GM12878 (cell line): ENCODE measurements around the gene KLHL26. TPM values are rescaled to one million over a fixed set of nuclear protein-coding genes. Genes with fewer than 3 reads are reported as not detected.

Source experiments
- ATAC-seq: fragments of 200-7000 bp; cut with Tn5 transposase; 3 replicates; pipeline ENCODE4 v1.9.1; 2020; ENCODE audit warnings: mild to moderate bottlenecking, moderate library complexity
- BruUV-seq: library from RNA; stranded (reverse); fragments of 400-500 nt; replicated peaks from 2 replicates; lab custom pipeline; 2021; lab: Mats Ljungman, UMichigan
- CTCF ChIA-PET: fragments of 300-600 bp; sonication (Branson Sonifier 250); formaldehyde crosslinking; extraction: SDS; loops from one replicate; lab custom pipeline; 2021; ENCODE audit warnings: inconsistent platforms; lab: Yijun Ruan, JAX
- POLR2A ChIA-PET: fragments of 350-600 bp; formaldehyde crosslinking; extraction: SDS; loops from one replicate; lab custom pipeline; 2021; ENCODE audit warnings: inconsistent platforms; lab: Charles Lee
- RAD21 ChIA-PET: fragments of 300-600 bp; sonication (Branson Sonifier 250); formaldehyde crosslinking; loops from one replicate; lab custom pipeline; 2023; ENCODE audit warnings: antibody characterized with exemption; ENCODE audit not compliant: unreplicated experiment; lab: Charles Lee
- SMC1A ChIA-PET: fragments of 300-600 bp; sonication (Branson Sonifier 250); formaldehyde crosslinking; loops from one replicate; lab custom pipeline; 2023; ENCODE audit not compliant: unreplicated experiment, uncharacterized antibody; lab: Charles Lee
- DNase-seq: peaks from one replicate; pipeline ENCODE4 v3.0.0-alpha.2; 2011; ENCODE audit warnings: low read depth, low spot score
- FAIRE-seq: peaks from 3 replicates; lab custom pipeline; 2011; peaks lifted over from hg19 to GRCh38; lab: Jason Lieb, UNC
- H2AFZ ChIP-seq: 2 replicates; pipeline ENCODE4 v1.6.0; 2011; ENCODE audit warnings: low read depth, low read length, control low read depth; ENCODE audit not compliant: control insufficient read depth
- H3K27ac ChIP-seq: 2 replicates; pipeline ENCODE4 v1.5.1; 2011; ENCODE audit warnings: control low read depth; ENCODE audit not compliant: control insufficient read depth, insufficient read depth
- H3K27me3 ChIP-seq, 2 experiments: replicated peaks in 1 of 2; 2 replicates each; pipeline versions ENCODE4 v1.6.0 to v1.6.1; 2011; ENCODE audit warnings: low read length in 1 of 2; ENCODE audit not compliant: control insufficient read depth in 2 of 2, insufficient read depth in 2 of 2
- H3K36me3 ChIP-seq, 2 experiments: 2 replicates each; pipeline ENCODE4 v1.5.1; 2011; ENCODE audit warnings: low read length in 1 of 2; ENCODE audit not compliant: control insufficient read depth in 2 of 2, insufficient read depth in 2 of 2
- H3K4me1 ChIP-seq: 2 replicates; pipeline ENCODE4 v1.6.1; 2011; ENCODE audit warnings: mild to moderate bottlenecking, low read length, moderate library complexity, mixed read lengths; ENCODE audit not compliant: control insufficient read depth, insufficient read depth
- H3K4me2 ChIP-seq: 2 replicates; pipeline ENCODE4 v1.6.0; 2011; ENCODE audit warnings: control low read depth; ENCODE audit not compliant: control insufficient read depth, insufficient read depth
- H3K4me3 ChIP-seq: fragments of 200-600 bp; sonication (generic); 2 replicates; pipeline ENCODE4 v1.5.1; 2016
- H3K79me2 ChIP-seq: 2 replicates; pipeline ENCODE4 v1.6.0; 2011; ENCODE audit warnings: low read length; ENCODE audit not compliant: control insufficient read depth, insufficient read depth
- H3K9ac ChIP-seq: 2 replicates; pipeline ENCODE4 v1.8.0; 2011; ENCODE audit warnings: low read length, control low read depth, mixed read lengths; ENCODE audit not compliant: control insufficient read depth, insufficient read depth
- H3K9me3 ChIP-seq: replicated peaks from 3 replicates; pipeline ENCODE4 v1.5.1; 2011; ENCODE audit warnings: mild to moderate bottlenecking, low read length; ENCODE audit not compliant: control insufficient read depth, insufficient read depth
- H4K20me1 ChIP-seq: 2 replicates; pipeline ENCODE4 v1.6.0; 2011; ENCODE audit not compliant: control insufficient read depth, insufficient read depth
- CHD1 ChIP-seq: IDR thresholded peaks from 2 replicates; pipeline ENCODE4 v1.6.1; 2012; ENCODE audit warnings: low read depth, low read length, improper control_type of control experiment
- FOS ChIP-seq: IDR thresholded peaks from 3 replicates; pipeline ENCODE4 v1.6.1; 2011; ENCODE audit warnings: borderline replicate concordance; ENCODE audit not compliant: insufficient read length; ENCODE audit errors: extremely low read depth
- HCFC1 ChIP-seq: fragments of 150-350 bp; IDR thresholded peaks from 2 replicates; pipeline ENCODE4 v1.6.1; 2014; ENCODE audit warnings: low read length
- HDGF ChIP-seq: fragments of 450-650 bp; IDR thresholded peaks from 2 replicates; pipeline ENCODE4 v1.6.1; 2016; ENCODE audit warnings: antibody characterized with exemption
- KLF5 ChIP-seq: fragments of 450-650 bp; IDR thresholded peaks from 2 replicates; pipeline ENCODE4 v1.6.1; 2014; ENCODE audit warnings: mild to moderate bottlenecking; ENCODE audit not compliant: partially characterized antibody
- NRF1 ChIP-seq: conservative IDR thresholded peaks from 2 replicates; pipeline ENCODE4 v1.6.1; 2011; ENCODE audit warnings: mild to moderate bottlenecking, low read depth, low read length, improper control_type of control experiment
- PAX5 ChIP-seq: IDR thresholded peaks from 2 replicates; pipeline ENCODE4 v1.6.1; 2011; ENCODE audit warnings: low read depth, low read length, borderline replicate concordance
- PAX8 ChIP-seq: fragments of 450-650 bp; IDR thresholded peaks from 2 replicates; pipeline ENCODE4 v1.6.1; 2017; ENCODE audit warnings: mild to moderate bottlenecking, moderate library complexity
- RAD21 ChIP-seq: IDR thresholded peaks from 2 replicates; pipeline ENCODE4 v1.6.1; 2011; ENCODE audit warnings: mild to moderate bottlenecking, low read depth, low read length, moderate library complexity; ENCODE audit not compliant: insufficient read depth
- SMAD5 ChIP-seq: IDR thresholded peaks from 2 replicates; pipeline ENCODE4 v1.6.1; 2016; ENCODE audit warnings: antibody characterized with exemption, low read depth
- SMARCA5 ChIP-seq: fragments of 450-650 bp; IDR thresholded peaks from 2 replicates; pipeline ENCODE4 v1.6.1; 2017; ENCODE audit warnings: mild to moderate bottlenecking
- SUZ12 ChIP-seq: fragments of 200-600 bp; sonication (generic); IDR thresholded peaks from one replicate; pipeline ENCODE4 v1.6.1; 2018; ENCODE audit warnings: antibody characterized with exemption, mild to moderate bottlenecking; ENCODE audit not compliant: unreplicated experiment
- YBX1 ChIP-seq: fragments of 450-650 bp; IDR thresholded peaks from 2 replicates; pipeline ENCODE4 v1.6.1; 2016; ENCODE audit warnings: antibody characterized with exemption
- ZNF384 ChIP-seq: IDR thresholded peaks from 2 replicates; pipeline ENCODE4 v1.6.1; 2012; ENCODE audit warnings: low read depth, mild to moderate bottlenecking, low read length, improper control_type of control experiment, borderline replicate concordance
- WGBS: methylation state at CpG from one replicate; pipeline ENCODE4 v1.1.6; 2016; ENCODE audit warnings: low lambda C conversion rate; ENCODE audit not compliant: insufficient replicate concordance, insufficient coverage; ENCODE audit errors: missing lambda C conversion rate; 5-methylcytosine and 5-hydroxymethylcytosine counted together
- in situ Hi-C: fragments of 300-500 bp; cut with MboI; formaldehyde crosslinking; loops from 9 replicates; pipeline ENCODE4 v1.14.3; 2018; ENCODE audit warnings: mixed read lengths
- intact Hi-C: fragments of 100-400 bp; cut with micrococcal nuclease; formaldehyde crosslinking; loops from one replicate; pipeline ENCODE4 v1.14.2; 2022; ENCODE audit not compliant: unreplicated experiment
- polyA plus RNA-seq, 11 experiments: library from polyadenylated mRNA; depleted of rRNA in 4 of 11; unstranded in 6 of 11; stranded (reverse) in 5 of 11; fragments of >200 nt; fragmentation: Nextera tagmentation in 4 of 11; fragmentation: Illumina TruSeq in 1 of 11; extraction: Ambion mirVana in 4 of 11; extraction: Trizol in 1 of 11; gene quantifications; 1 replicate in 1 of 11; 2 replicates in 10 of 11; pipeline versions ENCODE4 v1.2.1 to v1.2.3, GENCODE V29; 2011 to 2016; ENCODE audit warnings: inconsistent platforms in 2 of 11, missing spikeins in 2 of 11, low read depth in 1 of 11
- total RNA-seq, 4 experiments: library from RNA; depleted of rRNA in 3 of 4; stranded (reverse); fragments of >200 nt in 3 of 4; fragmentation: Illumina TruSeq in 1 of 4; extraction: Trizol in 1 of 4; gene quantifications; 2 replicates each; pipeline versions ENCODE4 v1.2.1 to v1.2.3, GENCODE V29; 2013 to 2021

KLHL26 gene
- total and polyA plus RNA-seq, 10 of the 15 experiments (the other 5 are each of a cell fraction or from before 2014, with no cell fraction given), result 0.18 to 14.6 (median 2.9) TPM

GRCh38 chr19:18597809-18598660 is 38.8 kb upstream of the KLHL26 start:
- Histone ChIP-seq H3K4me3 (no peak overlapping the region), H3K4me1 (peaks cover 9% of the 10 kb centered on the region), H3K36me3 (no peaks in the 10 kb centered on the region), H3K79me2 (no peaks in the 10 kb centered on the region), H3K27ac (no peak overlapping the region), H3K4me2 (no peak overlapping the region), H2AFZ (no peak overlapping the region), H3K27me3 (peaks cover 2 to 5% of the 10 kb centered on the region in 2 experiments; a peak in 2 of 4 replicates), H3K9ac (no peak overlapping the region), H4K20me1 (no peaks in the 10 kb centered on the region; the same call in 1 of the 2 replicates), H3K9me3 (no peaks in the 10 kb centered on the region)
- TF ChIP-seq FOS (no peak), KLF5 (no peak), ZNF384 (no peak), SMARCA5 (no peak), CHD1 (no peak), NRF1 (no peak)
- BruUV-seq, result no TSS peak
- ChIA-PET CTCF (interaction anchor here (1.3 kb wide), 1 partner anchor 17 kb away, joined by 3 read pairs; no protein-coding TSS in a partner anchor), POLR2A (interaction anchor here (0.5 kb wide), 1 partner anchor 59 kb away, joined by 3 read pairs; no protein-coding TSS in a partner anchor), RAD21 (no interaction called here), SMC1A (no interaction called here)
- ATAC-seq (no peak), FAIRE-seq (no peak), DNase-seq (no peak)
- 33% methylated on average over 24 of the region's 25 CpGs for WGBS
- intact Hi-C loops, result no loop called here
- in situ Hi-C loops, result no loop called here

GRCh38 chr19:18599485-18599884 is 37.3 kb upstream of the KLHL26 start:
- 51% methylated on average over 20 of the region's 20 CpGs for WGBS
- no peaks in the 10 kb centered on the region for H3K79me2 ChIP-seq
- H2AFZ ChIP-seq, result no peak overlapping the region
- H4K20me1 ChIP-seq, result no peaks in the 10 kb centered on the region; the same call in 1 of the 2 replicates
- peaks cover 4 to 10% of the 10 kb centered on the region in 2 experiments for H3K27me3 ChIP-seq
- in situ Hi-C loops, result no loop called here
- H3K9me3 ChIP-seq, result no peaks in the 10 kb centered on the region
- no peak for ATAC-seq
- no TSS peak for BruUV-seq
- no peak overlapping the region for H3K9ac ChIP-seq
- DNase-seq, result no peak
- ChIA-PET RAD21 (no interaction called here), POLR2A (no interaction called here), CTCF (interaction anchor here (1.3 kb wide), 1 partner anchor 18 kb away, joined by 3 read pairs; no protein-coding TSS in a partner anchor), SMC1A (no interaction called here)
- no peak for FAIRE-seq
- TF ChIP-seq SMAD5 (no peak), RAD21 (no peak), PAX8 (no peak), HCFC1 (no peak), HDGF (no peak), SUZ12 (no peak), PAX5 (no peak), YBX1 (no peak)
- TF ChIP-seq, all 136 proteins: peak for 0
- Histone ChIP-seq H3K36me3 (no peaks in the 10 kb centered on the region), H3K4me3 (no peak overlapping the region), H3K4me1 (peaks cover 4% of the 10 kb centered on the region), H3K27ac (no peak overlapping the region), H3K4me2 (no peak overlapping the region)
- intact Hi-C loops, result no loop called here
